NK-92 (cell line): ENCODE data around the gene QSER1.
"Not testable (repeated sequence)": the region's sequence is repeated elsewhere in the genome, so short reads cannot be mapped to it uniquely, and the experiment has no call there.

Source experiments
- DNase-seq: peaks from one replicate; lab custom pipeline; 2025; ENCODE audit not compliant: unreplicated experiment; lab: John Stamatoyannopoulos, UW

Gene QSER1

DNA sequence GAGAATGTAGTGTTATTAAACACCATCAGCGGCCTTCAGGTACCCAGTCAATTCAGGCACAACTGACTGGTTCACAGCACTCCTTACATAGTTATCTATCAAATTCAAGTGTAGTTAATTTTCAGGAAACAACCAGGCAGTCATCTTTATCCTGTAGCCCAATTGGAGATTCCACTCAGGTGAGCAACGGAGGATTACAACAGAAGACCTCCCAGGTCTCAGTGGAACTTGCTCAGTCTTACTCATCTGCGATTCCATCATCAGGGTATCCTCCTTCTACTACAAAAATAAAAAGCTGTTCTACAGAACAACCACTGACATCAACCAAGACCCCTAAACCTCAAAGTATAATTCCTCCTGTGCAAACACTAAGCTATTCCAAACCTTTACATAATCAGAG is 39.6 kb downstream of the QSER1 start:
- DNase-seq, result no peak

DNA sequence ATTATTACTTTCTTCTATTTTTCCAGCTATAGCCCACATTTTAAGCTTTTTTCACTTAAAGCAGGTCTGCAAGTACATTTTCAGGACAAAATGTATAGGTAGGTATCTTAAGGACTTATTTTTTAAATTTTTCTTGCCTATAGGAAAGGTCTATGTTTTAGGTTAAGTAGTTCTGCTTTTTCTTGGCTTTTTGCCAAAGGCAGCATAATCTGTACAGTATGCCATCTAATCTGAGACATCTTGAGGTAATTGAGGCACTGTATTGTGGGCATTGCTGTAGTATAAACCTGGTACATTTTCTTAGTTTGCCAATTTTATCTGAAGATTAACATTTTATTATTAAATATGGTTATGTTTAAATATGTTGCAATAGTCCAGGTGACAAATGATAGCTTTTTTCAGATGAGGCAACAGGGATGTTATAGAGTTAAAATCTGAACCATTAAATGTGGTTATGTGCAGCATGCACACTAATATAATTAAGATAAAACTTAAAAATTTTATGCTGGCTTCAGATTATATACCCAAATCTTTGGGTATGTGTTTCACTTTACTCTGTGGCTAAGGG is 42.9 kb downstream of the QSER1 start:
- DNase-seq, result no peak

DNA sequence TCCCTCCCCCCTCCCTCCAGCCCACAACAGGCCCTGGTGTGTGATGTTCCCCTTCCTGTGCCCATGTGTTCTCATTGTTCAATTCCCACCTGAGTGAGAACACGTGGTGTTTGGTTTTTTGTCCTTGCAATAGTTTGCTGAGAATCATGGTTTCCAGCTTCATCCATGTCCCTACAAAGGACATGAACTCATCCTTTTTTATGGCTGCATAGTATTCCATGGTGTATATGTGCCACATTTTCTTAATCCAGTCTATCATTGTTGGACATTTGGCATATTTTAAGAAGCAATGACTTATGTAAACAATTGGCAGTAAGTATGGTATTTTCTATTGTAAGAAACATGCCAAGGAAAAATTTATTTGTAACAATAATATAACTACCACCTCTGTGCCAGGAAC is 43.6 kb downstream of the QSER1 start:
- not testable (repeated sequence) for DNase-seq

DNA sequence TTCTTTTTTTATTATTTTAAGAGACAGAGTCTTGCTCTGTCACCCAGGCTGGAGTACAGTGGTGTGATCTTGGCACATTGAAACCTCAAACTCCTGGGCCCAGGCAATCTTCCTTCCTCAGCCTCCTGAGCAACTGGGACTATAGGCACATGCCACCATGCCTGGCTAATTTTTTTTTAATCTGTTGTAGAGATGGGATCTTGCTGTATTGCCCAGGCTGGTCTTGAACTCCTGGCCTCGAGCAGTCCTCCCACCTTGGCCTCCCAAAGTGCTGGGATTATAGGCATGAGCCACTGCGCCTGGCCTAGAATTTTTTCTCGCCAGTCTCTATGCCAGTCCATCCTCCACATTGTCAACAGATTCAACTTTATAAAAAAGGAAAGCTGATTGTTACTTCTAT is 44.7 kb downstream of the QSER1 start:
- DNase-seq, result not testable (repeated sequence)

DNA sequence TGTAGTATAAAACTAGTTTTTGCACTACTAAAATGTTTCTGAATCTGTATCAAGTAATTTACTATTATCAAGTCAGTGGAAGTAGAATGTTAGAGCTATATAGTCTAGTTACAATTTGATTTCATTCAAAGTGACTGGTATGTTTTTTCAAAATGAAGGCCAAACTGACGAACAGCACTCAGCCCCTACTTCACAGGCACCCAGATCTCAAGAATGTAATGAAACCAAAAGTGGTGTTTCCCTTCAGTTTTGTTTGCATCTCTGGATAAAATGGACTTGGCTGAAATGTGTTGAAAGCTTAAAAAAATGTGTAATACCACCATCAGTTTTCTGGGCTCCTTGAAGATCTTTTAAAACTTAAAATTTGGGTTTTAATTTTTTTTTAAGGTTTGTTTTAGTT is 46.4 kb downstream of the QSER1 start:
- DNase-seq, result no peak

DNA sequence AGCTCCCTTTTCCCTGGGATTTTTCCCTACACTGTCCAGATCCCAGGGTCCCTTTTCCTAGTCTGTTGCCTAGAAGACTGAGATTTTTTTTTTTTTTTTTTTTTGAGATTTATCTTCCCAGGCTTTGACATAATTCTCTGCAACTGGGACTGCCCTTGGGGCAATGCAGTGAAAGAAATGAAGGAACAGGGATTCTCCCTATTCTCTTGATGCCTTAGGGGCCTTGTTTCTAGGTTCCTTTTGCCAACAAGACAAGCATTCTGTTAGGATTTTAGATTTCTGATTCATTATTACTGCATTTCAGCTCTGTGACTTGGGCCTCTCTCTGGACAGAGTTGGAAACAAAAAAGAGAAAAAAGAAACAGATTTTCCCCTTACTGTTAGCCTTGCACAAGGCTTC is 47.3 kb downstream of the QSER1 start:
- DNase-seq, result no peak

DNA sequence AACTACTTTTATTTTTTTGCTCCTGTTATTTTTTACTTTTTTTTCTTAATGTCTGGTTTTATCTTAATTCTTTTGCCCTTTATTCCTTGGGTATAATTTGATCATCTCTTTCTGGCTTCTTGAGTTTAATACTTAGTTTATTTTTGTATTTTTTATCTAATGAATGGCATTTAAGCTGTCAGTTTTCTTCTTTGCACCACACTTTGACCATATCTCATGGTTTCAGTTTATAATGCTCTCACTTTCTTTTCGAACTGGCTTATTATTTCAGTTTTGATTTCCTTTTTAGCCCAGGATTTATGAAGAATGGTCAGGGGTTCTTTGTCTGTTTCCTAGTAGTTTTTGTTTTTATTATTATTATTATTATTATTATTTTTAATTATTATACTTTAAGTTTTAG is 48.3 kb downstream of the QSER1 start:
- DNase-seq, result no peak

DNA sequence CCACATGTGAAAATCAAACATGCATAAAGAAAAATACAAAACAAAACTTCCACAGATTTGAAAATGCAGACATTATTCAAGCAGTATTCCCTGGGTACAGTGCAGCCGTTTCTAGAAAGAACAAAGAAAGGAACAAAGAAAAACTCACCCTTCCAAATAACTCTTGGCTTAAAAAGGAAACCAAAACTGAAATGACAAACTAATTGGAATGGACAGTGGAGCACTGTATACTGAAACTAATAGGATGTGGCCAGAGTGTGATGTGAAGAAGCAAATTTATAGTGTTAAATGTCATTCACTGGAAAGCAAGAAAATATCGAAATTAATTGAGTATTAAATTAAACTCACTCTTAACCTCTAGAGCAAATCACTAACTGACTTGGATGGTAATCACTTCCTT is 55.4 kb downstream of the QSER1 start:
- no peak for DNase-seq

DNA sequence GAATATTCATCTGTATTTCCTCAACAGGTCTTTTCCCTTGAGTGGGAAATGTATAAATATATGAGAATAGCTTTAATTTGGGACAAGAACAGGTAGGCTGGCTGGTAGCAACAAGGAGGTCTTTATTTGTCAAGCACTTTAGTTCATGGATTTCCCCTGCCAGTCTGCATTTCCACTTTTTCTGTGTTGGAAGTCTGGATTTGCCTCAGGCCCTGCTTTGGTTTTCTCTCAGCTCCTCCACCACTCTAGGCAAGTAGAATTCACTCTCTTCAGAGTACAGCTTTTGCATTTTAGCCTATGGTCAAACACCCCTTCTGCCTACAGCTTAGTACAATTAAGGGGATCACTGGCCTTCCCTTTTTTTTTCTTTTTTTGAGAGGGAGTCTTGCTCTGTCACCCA is 57.1 kb downstream of the QSER1 start:
- no peak for DNase-seq

DNA sequence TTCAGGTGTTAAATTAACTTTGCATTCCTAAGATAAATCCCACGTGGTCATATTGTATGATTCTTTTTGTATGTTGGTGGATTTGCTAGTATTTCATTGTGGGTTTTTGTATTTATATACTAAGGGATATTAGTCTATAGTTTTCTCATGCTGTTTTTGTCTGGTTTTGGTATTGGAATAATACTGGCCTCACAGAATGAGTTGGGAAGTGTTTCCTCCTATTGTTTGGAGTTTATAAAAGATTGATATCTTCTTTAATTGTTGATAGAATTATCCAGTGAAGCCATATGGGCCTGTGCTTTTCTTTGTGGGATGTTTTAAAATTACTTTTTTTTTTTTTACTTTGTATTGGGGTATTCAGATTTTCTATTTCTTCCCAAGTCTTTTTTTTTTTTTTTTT is 59.8 kb downstream of the QSER1 start:
- no peak for DNase-seq

DNA sequence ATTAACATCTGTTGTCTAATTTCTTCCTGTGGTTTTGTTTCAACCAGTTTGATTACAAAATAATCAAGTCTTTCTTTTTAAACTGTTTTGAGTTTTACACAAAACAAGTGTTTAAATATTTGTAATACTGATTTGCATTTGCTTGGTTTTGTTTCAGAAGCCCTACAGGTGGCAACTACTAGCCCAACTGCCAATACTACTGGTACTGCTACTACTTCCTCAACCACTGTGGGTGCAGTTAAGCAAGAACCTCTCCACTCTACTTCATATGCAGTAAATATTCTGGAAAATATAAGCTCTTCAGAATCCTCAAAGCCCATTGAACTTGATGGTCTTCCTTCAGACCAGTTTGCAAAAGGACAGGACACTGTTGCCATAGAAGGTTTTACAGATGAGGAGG is 61.1 kb downstream of the QSER1 start:
- DNase-seq, result no peak

DNA sequence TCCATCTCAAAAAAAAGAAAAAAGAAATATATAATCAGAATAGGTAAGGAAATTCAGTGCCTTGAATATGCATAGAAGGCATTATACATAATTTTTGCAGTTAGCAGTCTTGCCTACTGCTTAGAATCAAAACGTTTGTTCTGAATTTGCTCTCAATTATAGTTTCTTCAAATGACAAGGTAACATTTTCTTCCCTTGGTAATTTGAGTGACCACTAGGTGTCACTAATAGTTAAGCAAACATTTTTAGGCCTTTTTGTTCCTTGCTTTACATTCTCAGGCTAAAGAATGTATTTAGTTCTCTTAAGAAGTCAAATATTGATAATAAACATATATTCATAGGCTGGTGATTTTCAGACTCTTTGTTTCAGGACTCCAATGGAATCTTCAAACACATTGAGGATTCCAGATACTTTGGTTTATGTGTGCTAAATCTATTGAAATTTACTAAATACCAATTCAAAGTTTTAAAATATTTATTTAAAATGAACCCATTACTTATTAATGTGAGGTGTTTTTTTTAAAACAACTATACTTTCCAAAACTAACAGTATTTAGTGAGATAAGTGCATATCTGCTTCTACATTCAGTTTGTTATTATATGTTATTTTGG is 68.0 kb downstream of the QSER1 start:
- no peak for DNase-seq

DNA sequence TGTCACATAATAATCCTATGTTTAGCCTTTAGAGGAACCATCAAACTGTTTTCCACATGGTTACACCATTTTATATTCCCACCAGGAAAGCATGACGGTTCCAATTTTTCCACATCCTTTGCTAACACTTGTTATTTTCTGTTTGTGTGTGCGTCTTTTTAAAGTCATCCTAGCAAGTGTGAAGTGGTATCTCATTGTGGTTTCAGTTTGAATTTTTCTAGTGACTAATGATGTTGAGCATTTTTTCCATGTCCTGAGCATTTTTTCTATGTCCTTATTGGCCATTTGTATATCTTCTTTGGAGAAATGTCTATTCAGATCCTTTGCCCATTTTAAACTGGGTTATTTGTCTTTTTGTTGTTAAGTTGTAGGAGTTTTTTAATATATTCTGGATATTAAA is 69.4 kb downstream of the QSER1 start:
- DNase-seq, result no peak

DNA sequence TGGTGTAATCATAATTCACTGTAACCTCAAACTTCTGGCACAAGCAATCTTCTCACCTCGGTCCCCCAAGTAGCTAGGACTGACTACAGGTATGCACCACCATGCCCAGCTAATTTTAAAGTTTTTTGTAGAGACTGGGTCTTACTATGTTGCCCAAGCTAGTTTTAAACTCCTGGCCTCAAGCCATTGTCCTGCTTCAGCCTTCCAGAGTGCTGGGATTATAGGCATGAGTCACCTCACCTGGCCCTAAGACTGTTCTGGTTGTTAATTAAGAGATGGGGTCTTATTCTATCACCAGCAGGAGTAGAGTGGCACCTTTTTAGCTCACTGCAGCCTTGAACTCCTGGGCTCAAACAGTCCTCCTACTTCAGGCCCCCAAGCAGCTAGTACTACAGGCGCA is 71.1 kb downstream of the QSER1 start:
- no peak for DNase-seq

DNA sequence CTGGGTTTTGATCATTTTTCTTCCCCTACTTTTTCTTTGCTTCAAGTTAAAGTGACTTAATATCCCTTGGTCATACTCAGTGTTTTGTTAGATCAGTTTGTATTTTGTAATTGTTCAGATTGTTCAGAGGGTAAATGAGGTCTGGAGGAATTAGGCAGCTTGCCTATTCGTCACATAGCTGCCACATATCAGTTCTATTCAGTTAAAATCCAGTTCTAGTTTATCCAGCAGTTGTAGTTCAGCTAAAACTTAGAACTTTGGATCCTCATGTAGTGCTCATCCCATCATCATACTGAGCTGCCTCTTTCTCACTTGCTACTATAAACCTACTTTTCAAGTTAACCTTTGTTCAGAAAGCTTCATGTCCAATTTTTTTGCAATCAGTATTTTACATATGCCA is 75.9 kb downstream of the QSER1 start:
- no peak for DNase-seq

DNA sequence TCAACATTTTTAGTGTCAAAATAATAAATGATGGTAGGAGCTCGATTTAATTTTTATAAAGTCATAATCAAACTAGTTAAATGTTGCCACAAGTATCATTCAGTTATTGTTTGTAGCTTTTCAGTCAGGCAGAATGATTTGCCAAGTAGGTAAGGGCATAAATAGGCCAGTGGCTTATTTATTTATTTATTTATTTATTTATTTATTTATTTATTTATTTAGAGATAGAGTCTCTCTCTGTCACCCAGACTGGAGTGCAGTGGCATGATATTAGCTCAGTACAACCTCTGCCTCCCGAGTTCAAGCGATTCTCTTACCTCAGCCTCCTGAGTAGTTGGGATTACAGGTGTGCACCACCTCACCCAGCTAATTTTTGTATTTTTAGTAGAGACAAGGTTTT is 79.6 kb downstream of the QSER1 start:
- DNase-seq, result not testable (repeated sequence)

DNA sequence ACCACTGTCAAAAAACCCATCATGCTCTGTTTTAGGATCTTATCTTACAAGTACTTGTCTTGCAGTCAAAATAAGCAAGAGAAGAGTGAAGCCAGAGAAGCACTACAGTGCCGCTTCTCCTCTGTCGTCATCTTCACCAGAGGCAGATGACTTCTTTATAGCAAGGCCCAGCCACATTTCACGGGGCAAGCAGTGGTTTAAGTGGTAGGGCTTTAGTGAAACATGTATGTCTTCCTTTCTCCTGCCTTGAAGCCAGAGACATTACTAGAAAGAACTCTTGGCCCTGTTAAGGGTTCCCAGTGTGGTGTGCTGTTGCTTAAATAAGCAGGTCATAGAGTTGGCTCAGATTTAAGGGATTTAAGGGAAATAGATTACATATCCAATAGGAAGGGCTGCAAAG is 80.2 kb downstream of the QSER1 start:
- no peak for DNase-seq

DNA sequence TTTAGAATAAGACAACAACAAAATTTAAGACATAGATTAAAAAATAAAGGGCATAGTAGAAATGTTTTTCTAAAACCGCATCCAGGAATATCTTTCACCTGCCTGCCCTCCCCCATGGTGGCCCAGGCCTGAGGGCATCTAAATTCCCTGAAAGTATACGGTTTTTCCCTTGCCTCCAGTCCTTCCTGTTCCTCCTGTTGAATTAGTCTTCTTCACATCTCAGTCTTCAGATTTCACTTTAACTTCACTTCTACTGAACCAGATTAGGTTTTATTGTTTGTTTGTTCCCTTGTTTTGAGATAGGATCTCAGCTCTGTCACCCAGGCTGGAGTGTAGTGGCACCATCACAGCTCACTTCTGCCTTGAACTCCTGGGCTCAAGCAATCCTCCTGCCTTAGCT is 90.0 kb downstream of the QSER1 start:
- DNase-seq, result no peak

DNA sequence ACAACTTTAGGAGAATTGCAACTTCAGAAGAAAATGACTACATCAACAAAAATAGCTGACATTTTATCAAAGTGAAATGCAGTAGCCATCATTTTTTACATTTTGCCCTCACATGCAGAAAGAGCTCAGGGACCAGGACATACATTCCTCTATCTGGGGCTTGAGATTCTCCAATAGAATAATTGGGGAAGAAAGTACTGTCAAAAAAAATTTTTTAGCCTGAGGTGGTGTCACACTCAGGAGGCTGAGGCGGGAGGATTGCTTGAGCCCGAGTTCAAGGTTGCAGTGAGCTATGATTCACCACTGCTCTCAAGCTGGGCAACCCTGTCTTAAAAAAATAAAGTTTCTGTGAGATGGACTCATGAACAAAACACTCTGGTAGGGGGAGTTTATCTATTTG is 90.9 kb downstream of the QSER1 start:
- no peak for DNase-seq

DNA sequence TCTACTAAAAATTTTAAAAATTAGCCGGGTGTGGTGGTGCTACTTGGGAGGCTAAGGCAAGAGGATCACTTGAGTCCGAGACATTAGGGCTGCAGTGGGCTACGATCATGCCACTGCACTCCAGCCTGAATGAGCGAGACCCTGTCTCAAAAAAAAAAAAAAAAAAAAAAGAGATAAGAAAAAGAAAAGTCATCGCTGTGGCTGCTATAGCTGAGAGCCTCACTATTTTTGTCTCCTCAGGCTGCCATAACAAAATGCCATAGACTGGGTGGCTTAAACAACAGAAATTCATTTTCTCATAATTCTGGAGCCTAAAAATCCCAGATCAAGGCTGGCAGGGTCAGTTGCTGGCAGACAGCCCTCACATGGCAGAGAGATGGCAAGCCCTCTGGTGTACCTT is 93.0 kb downstream of the QSER1 start:
- no peak for DNase-seq

DNA sequence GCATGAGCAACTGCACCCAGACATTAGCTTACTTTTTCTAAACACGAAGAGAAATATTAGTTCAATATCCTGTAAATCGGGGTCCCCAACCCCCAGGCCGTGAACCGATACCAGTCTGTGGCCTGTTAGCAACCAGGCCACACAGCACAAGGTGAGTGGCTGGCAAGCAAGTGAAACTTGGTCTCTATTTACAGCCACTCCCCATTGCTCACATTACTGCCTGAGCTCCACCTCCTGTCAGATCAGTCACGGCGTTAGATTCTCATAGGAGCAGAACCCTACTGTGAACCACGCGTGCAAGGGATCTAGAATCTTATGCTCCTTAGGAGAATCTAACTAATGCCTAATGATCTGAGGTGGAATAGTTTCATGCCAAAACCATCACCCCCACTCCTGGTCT is 95.2 kb downstream of the QSER1 start:
- DNase-seq, result no peak

DNA sequence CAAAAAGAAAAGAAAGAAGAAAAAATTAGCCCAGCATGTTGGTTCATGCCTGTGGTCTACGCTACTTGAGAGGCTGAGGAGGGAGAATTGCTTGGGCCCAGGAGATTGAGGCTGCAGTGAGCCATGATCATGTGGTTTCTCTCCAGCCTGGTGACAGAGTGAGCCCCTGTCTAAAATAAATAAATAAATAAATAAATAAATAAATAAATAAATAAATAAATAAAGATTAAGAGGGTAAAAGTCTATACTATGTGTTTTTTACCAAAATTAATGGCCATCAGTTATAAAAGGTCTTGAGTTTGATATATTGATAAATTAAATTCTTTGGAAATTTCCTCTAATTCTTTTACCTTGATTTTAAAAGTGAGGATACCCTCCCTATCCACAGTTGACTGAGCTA is 97.9 kb downstream of the QSER1 start:
- DNase-seq, result no peak

DNA sequence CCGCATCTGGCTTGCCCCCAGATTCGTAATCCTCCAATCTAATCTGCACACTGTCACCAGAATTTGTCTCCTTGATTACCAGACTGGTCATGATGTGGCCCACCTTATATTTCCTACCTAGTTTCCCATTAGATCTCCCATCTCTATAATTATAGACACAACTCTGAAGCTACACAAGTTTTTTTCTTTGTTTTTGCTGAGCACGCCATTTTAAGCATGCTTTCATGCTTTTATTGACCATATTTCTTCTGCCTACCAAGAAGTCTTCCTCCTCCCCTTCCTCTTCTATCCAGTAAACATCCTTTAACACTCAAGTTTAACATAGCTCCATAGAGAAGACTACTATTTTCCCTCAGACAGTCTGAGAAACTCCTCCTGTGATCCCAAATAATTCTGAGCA is 98.8 kb downstream of the QSER1 start:
- no peak for DNase-seq
